ENCODE results near the gene WASHC1.
"Not testable (repeated sequence)": the region's sequence is repeated elsewhere in the genome, so short reads cannot be mapped to it uniquely, and the experiment has no call there.

Gene WASHC1

GRCh38 chr9:29356-29755 lies at the start of gene WASHC1:
WASHC1 (minus strand) TSS chr9:29456; CDS start chr9:24999, 4,457 bp downstream.
- DNase-seq (ENCODE audit: extremely low read depth, low read depth), result not testable (repeated sequence)

GRCh38 chr9:78333-78732 lies 49.1 kb upstream of the WASHC1 start:
- not testable (repeated sequence) for DNase-seq (ENCODE audit: extremely low read depth, low read depth)

- DNase-seq (ENCODE audit: extremely low read depth, low read depth), result not testable (repeated sequence)
Observed at GRCh38 chr9:76389-76788, 47.1 kb upstream of the WASHC1 start.

- DNase-seq (ENCODE audit: extremely low read depth, low read depth), result not testable (repeated sequence)
Observed at GRCh38 chr9:73900-74525, 44.8 kb upstream of the WASHC1 start.

GRCh38 chr9:73076-73899 lies 44.0 kb upstream of the WASHC1 start:
- DNase-seq (ENCODE audit: extremely low read depth, low read depth), result not testable (repeated sequence)

- not testable (repeated sequence) for DNase-seq (ENCODE audit: extremely low read depth, low read depth)
Observed at GRCh38 chr9:63031-63629, 33.9 kb upstream of the WASHC1 start.

- not testable (repeated sequence) for DNase-seq (ENCODE audit: extremely low read depth, low read depth)
Observed at GRCh38 chr9:52678-53077, 23.4 kb upstream of the WASHC1 start.

- DNase-seq (ENCODE audit: extremely low read depth, low read depth), result not testable (repeated sequence)
Observed at GRCh38 chr9:48190-48842, 19.1 kb upstream of the WASHC1 start.

- not testable (repeated sequence) for DNase-seq (ENCODE audit: extremely low read depth, low read depth)
Observed at GRCh38 chr9:46639-47271, 17.5 kb upstream of the WASHC1 start.

- DNase-seq (ENCODE audit: extremely low read depth, low read depth), result not testable (repeated sequence)
Observed at GRCh38 chr9:46164-46563, 16.9 kb upstream of the WASHC1 start.

- not testable (repeated sequence) for DNase-seq (ENCODE audit: extremely low read depth, low read depth)
Observed at GRCh38 chr9:45180-45878, 16.1 kb upstream of the WASHC1 start.

GRCh38 chr9:44416-44815 lies 15.2 kb upstream of the WASHC1 start:
- DNase-seq (ENCODE audit: extremely low read depth, low read depth), result not testable (repeated sequence)

GRCh38 chr9:43636-44035 lies 14.4 kb upstream of the WASHC1 start:
- not testable (repeated sequence) for DNase-seq (ENCODE audit: extremely low read depth, low read depth)

- not testable (repeated sequence) for DNase-seq (ENCODE audit: extremely low read depth, low read depth)
Observed at GRCh38 chr9:43116-43515, 13.9 kb upstream of the WASHC1 start.

- DNase-seq (ENCODE audit: extremely low read depth, low read depth), result not testable (repeated sequence)
Observed at GRCh38 chr9:41819-42218, 12.6 kb upstream of the WASHC1 start.

- not testable (repeated sequence) for DNase-seq (ENCODE audit: extremely low read depth, low read depth)
Observed at GRCh38 chr9:41261-41676, 12.0 kb upstream of the WASHC1 start.

- not testable (repeated sequence) for DNase-seq (ENCODE audit: extremely low read depth, low read depth)
Observed at GRCh38 chr9:32308-32707, 3.1 kb upstream of the WASHC1 start.

GRCh38 chr9:28775-29174 lies 481 bp downstream of the WASHC1 start:
- DNase-seq (ENCODE audit: extremely low read depth, low read depth), result not testable (repeated sequence)

GRCh38 chr9:21621-22020 lies 7.6 kb downstream of the WASHC1 start:
- DNase-seq (ENCODE audit: extremely low read depth, low read depth), result not testable (repeated sequence)

- not testable (repeated sequence) for DNase-seq (ENCODE audit: extremely low read depth, low read depth)
Observed at GRCh38 chr9:16875-17274, 12.4 kb downstream of the WASHC1 start.

Data from AG09319 (cell line).